Kidney (tissue), 14 donors: ENCODE data around the gene OXNAD1. TPM values are rescaled to one million over a fixed set of nuclear protein-coding genes. Genes with fewer than 3 reads are reported as not detected.

ENCODE experiments used
- DNase-seq, 5 donors: peaks; one replicate each; pipeline ENCODE4 v3.0.0-alpha.2; 2013 to 2020
- FAIRE-seq: peaks from 2 replicates; lab custom pipeline; 2012; peaks lifted over from hg19 to GRCh38; lab: Jason Lieb, UNC
- H3K27ac ChIP-seq, 2 donors: one replicate each; pipeline ENCODE4 v1.7.0; 2013; ENCODE audit warnings: low read depth in 2 of 2, low read length in 2 of 2, inconsistent platforms in 1 of 2
- H3K27me3 ChIP-seq: one replicate; pipeline ENCODE4 v1.7.1; 2013; ENCODE audit warnings: low read length, inconsistent platforms; ENCODE audit not compliant: control insufficient read depth, insufficient read depth
- H3K36me3 ChIP-seq, 3 donors: one replicate each; pipeline versions ENCODE4 v1.7.0 to v1.7.1; 2013; ENCODE audit warnings: low read length in 3 of 3, control low read depth in 1 of 3, inconsistent platforms in 1 of 3; ENCODE audit not compliant: insufficient read depth in 3 of 3, control insufficient read depth in 2 of 3
- H3K4me1 ChIP-seq, 3 donors: one replicate each; pipeline versions ENCODE4 v1.7.0 to v1.7.1; 2013; ENCODE audit warnings: low read length in 3 of 3, inconsistent platforms in 1 of 3, low read depth in 1 of 3; ENCODE audit not compliant: control insufficient read depth in 2 of 3, insufficient read depth in 2 of 3
- H3K4me3 ChIP-seq, 3 donors: one replicate each; pipeline versions ENCODE4 v1.7.0 to v1.8.1; 2013; ENCODE audit warnings: low read length in 3 of 3, control low read depth in 1 of 3, inconsistent platforms in 1 of 3
- H3K9ac ChIP-seq, 3 donors: one replicate each; pipeline versions ENCODE4 v1.7.0 to v1.7.1; 2013; ENCODE audit warnings: low read length in 3 of 3, control low read depth in 1 of 3, inconsistent platforms in 1 of 3
- H3K9me3 ChIP-seq, 3 donors: one replicate each; pipeline versions ENCODE4 v1.7.0 to v1.7.1; 2013; ENCODE audit warnings: low read length in 3 of 3, control low read depth in 1 of 3, inconsistent platforms in 1 of 3; ENCODE audit not compliant: control insufficient read depth in 2 of 3, insufficient read depth in 1 of 3
- CTCF ChIP-seq: IDR thresholded peaks from 3 replicates; pipeline ENCODE4 v1.5.1; 2012; ENCODE audit warnings: mild to moderate bottlenecking, moderate library complexity, borderline replicate concordance; ENCODE audit not compliant: insufficient read depth; ENCODE audit errors: extremely low read depth
- intact Hi-C: fragments of 100-400 bp; cut with DNase I; formaldehyde crosslinking; loops from one replicate; pipeline ENCODE4 v1.11.1; 2022
- polyA plus RNA-seq: library from polyadenylated mRNA; stranded (reverse); fragments of 350-450 nt; fragmentation: Illumina TruSeq; extraction: RNeasy Lipid Tissue Mini Kit (QIAGEN cat#74804); gene quantifications from one replicate; pipeline ENCODE4 v1.2.3, GENCODE V29; 2014; ENCODE audit warnings: low read depth, low replicate concordance; ENCODE audit not compliant: insufficient read depth
- total RNA-seq: library from RNA; stranded (reverse); fragmentation: NEBNext Ultra II Directional; extraction: Animal tissue kit (Norgen Biotek cat#: 25700); gene quantifications from one replicate; pipeline ENCODE4 v1.2.1, GENCODE V29; 2021
- donor health status: control.
- donor health status: control.
- donor health status: control.
- donor health status: control.
- donor health status: control.
- donor health status: DM: yes; HTN: yes; CAD: no.
- donor health status: Normal renal cell carcinoma (clear cell type).

OXNAD1 gene
- total and polyA plus RNA-seq, 2 donors from 2014 or later: 12.7 to 17.3 TPM

GRCh38 chr3:16338999-16339398 is 74.0 kb downstream of the OXNAD1 start:
- no peak for TF ChIP-seq CTCF
- H3K27me3 ChIP-seq: no peaks in the 10 kb centered on the region
- H3K4me3 ChIP-seq: no peak overlapping the region
- no peaks in the 10 kb centered on the region for H3K9me3 ChIP-seq
- H3K27ac ChIP-seq: no peak overlapping the region
- no peaks in the 10 kb centered on the region for H3K4me1 ChIP-seq
- DNase-seq: no peak
- intact Hi-C loops: no loop called here
- H3K36me3 ChIP-seq: peaks cover 0 to 8% (median 6%) of the 10 kb centered on the region in 3 donors
- FAIRE-seq: no peak
- H3K9ac ChIP-seq: no peak overlapping the region

GRCh38 chr3:16343101-16343500 is 78.1 kb downstream of the OXNAD1 start:
- no peak overlapping the region for H3K4me3 ChIP-seq
- no peaks in the 10 kb centered on the region for H3K27me3 ChIP-seq
- H3K9me3 ChIP-seq: no peaks in the 10 kb centered on the region
- no peak overlapping the region for H3K27ac ChIP-seq
- no peak for TF ChIP-seq CTCF
- intact Hi-C loops: no loop called here
- DNase-seq (no peak), FAIRE-seq (no peak)
- peaks cover 0 to 4% (median 2%) of the 10 kb centered on the region in 3 donors for H3K36me3 ChIP-seq
- H3K9ac ChIP-seq: no peak overlapping the region
- H3K4me1 ChIP-seq: no peaks in the 10 kb centered on the region

GRCh38 chr3:16346413-16347081 is 81.5 kb downstream of the OXNAD1 start:
- intact Hi-C loops: no loop called here
- Histone ChIP-seq H3K36me3 (peaks cover 0 to 4% (median 0%) of the 10 kb centered on the region in 3 donors), H3K27me3 (no peaks in the 10 kb centered on the region), H3K27ac (no peak overlapping the region), H3K4me3 (no peak overlapping the region), H3K9me3 (no peaks in the 10 kb centered on the region), H3K9ac (no peak overlapping the region), H3K4me1 (no peaks in the 10 kb centered on the region)
- no peak for TF ChIP-seq CTCF
- FAIRE-seq: no peak
- no peak for DNase-seq

GRCh38 chr3:16347548-16347947 is 82.5 kb downstream of the OXNAD1 start:
- no peak for DNase-seq
- no peaks in the 10 kb centered on the region for H3K27me3 ChIP-seq
- H3K36me3 ChIP-seq: peaks cover 0 to 4% (median 0%) of the 10 kb centered on the region in 3 donors
- H3K4me3 ChIP-seq: no peak overlapping the region
- H3K27ac ChIP-seq: no peak overlapping the region
- H3K9me3 ChIP-seq: no peaks in the 10 kb centered on the region
- FAIRE-seq: no peak
- TF ChIP-seq CTCF: no peak
- no peak overlapping the region for H3K9ac ChIP-seq
- H3K4me1 ChIP-seq: no peaks in the 10 kb centered on the region
- intact Hi-C loops: no loop called here
